ENCODE measurements around the gene BST2.
A peak's percentile ranks its signal among the peaks of the same experiment; 100 is the strongest.
"Not testable (repeated sequence)": the region's sequence is repeated elsewhere in the genome, so short reads cannot be mapped to it uniquely, and the experiment has no call there.

The BST2 gene

GRCh38 chr19:17385878-17386611 is 19.4 kb downstream of the BST2 start:
- DNase-seq: peak; percentile 44

- DNase-seq: no peak
Measured at GRCh38 chr19:17380426-17381138, 24.8 kb downstream of the BST2 start.

- no peak for DNase-seq
Measured at GRCh38 chr19:17379221-17379631, 26.2 kb downstream of the BST2 start.

- no peak for DNase-seq
Measured at GRCh38 chr19:17378271-17378670, 27.2 kb downstream of the BST2 start.

GRCh38 chr19:17376935-17377600 is 28.4 kb downstream of the BST2 start, which contains the start of gene PLVAP:
TSS of gene PLVAP (minus strand) at chr19:17377342. CDS start at chr19:17377288, 54 bp downstream.
- no peak for DNase-seq

GRCh38 chr19:17370026-17370587 is 35.3 kb downstream of the BST2 start:
- DNase-seq: peak; percentile 31

- no peak for DNase-seq
Measured at GRCh38 chr19:17365361-17365760, 40.1 kb downstream of the BST2 start.

GRCh38 chr19:17363852-17364605 is 41.4 kb downstream of the BST2 start:
- not testable (repeated sequence) for DNase-seq

GRCh38 chr19:17359905-17360800 is 45.3 kb downstream of the BST2 start:
- no peak for DNase-seq

GRCh38 chr19:17358395-17358794 is 47.0 kb downstream of the BST2 start:
- DNase-seq: peak; percentile 13

- no peak for DNase-seq
Measured at GRCh38 chr19:17357724-17358123, 47.7 kb downstream of the BST2 start.

GRCh38 chr19:17357078-17357666 is 48.3 kb downstream of the BST2 start:
- DNase-seq: no peak

GRCh38 chr19:17353386-17353785 is 52.0 kb downstream of the BST2 start:
- DNase-seq: no peak
